Measurements from ENCODE around the gene SELPLG.
A peak's percentile ranks its signal among the peaks of the same experiment; 100 is the strongest.
"Not testable (repeated sequence)": the region's sequence is repeated elsewhere in the genome, so short reads cannot be mapped to it uniquely, and the experiment has no call there.

Gene SELPLG

GRCh38 chr12:108638141-108638827, 4.6 kb upstream of the SELPLG start:
- DNase-seq = no peak
- no peak for TF ChIP-seq POLR2A (IDR thresholded peaks at IDR 0.05; ENCODE audit: low read length)
- no peak for TF ChIP-seq GATA1 (IDR thresholded peaks at IDR 0.05; ENCODE audit: low read depth, low read length)

GRCh38 chr12:108637222-108637971, 3.7 kb upstream of the SELPLG start:
- TF ChIP-seq GATA1 (IDR thresholded peaks at IDR 0.05; ENCODE audit: low read depth, low read length) (no peak), POLR2A (IDR thresholded peaks at IDR 0.05; ENCODE audit: low read length) (no peak)

GRCh38 chr12:108635997-108636808, 2.5 kb upstream of the SELPLG start:
- DNase-seq = no peak
- TF ChIP-seq GATA1 (IDR thresholded peaks at IDR 0.05; ENCODE audit: low read depth, low read length) (no peak), POLR2A (IDR thresholded peaks at IDR 0.05; ENCODE audit: low read length) (no peak)

More at GRCh38 chr12:108637222-108637971, 3.7 kb upstream of the SELPLG start:
- DNase-seq = no peak

- no peak for TF ChIP-seq GATA1 (IDR thresholded peaks at IDR 0.05; ENCODE audit: low read depth, low read length)
- no peak for DNase-seq
Measured at GRCh38 chr12:108635201-108635996, 1.7 kb upstream of the SELPLG start.

GRCh38 chr12:108634341-108634751, 652 bp upstream of the SELPLG start:
- TF ChIP-seq GATA1 (IDR thresholded peaks at IDR 0.05; ENCODE audit: low read depth, low read length) (no peak), POLR2A (IDR thresholded peaks at IDR 0.05; ENCODE audit: low read length) (no peak)
- peak; percentile 66 to 73 for DNase-seq

- TF ChIP-seq POLR2A (IDR thresholded peaks at IDR 0.05; ENCODE audit: low read length) (no peak), GATA1 (IDR thresholded peaks at IDR 0.05; ENCODE audit: low read depth, low read length) (no peak)
- DNase-seq = no peak
Measured at GRCh38 chr12:108633081-108633533, 587 bp downstream of the SELPLG start.

GRCh38 chr12:108631261-108631660, 2.4 kb downstream of the SELPLG start:
- DNase-seq = not testable (repeated sequence)

- TF ChIP-seq GATA1 (IDR thresholded peaks at IDR 0.05; ENCODE audit: low read depth, low read length) (no peak), POLR2A (IDR thresholded peaks at IDR 0.05; ENCODE audit: low read length) (no peak)
- DNase-seq = peak; percentile 36 to 68
Measured at GRCh38 chr12:108630481-108631207, 3.0 kb downstream of the SELPLG start.

- peak; percentile 92 for TF ChIP-seq POLR2A (IDR thresholded peaks at IDR 0.05; ENCODE audit: low read length)
- TF ChIP-seq GATA1 (IDR thresholded peaks at IDR 0.05; ENCODE audit: low read depth, low read length) = no peak
- peak; percentile 93 to 95 for DNase-seq
Measured at GRCh38 chr12:108629824-108630476, 3.7 kb downstream of the SELPLG start.

GRCh38 chr12:108629151-108629550, 4.5 kb downstream of the SELPLG start:
- DNase-seq = peak; percentile 70 to 80

GRCh38 chr12:108627134-108627920, 6.4 kb downstream of the SELPLG start:
- no peak for DNase-seq
- TF ChIP-seq GATA1 (IDR thresholded peaks at IDR 0.05; ENCODE audit: low read depth, low read length) (no peak), POLR2A (IDR thresholded peaks at IDR 0.05; ENCODE audit: low read length) (no peak)

More at GRCh38 chr12:108629151-108629550, 4.5 kb downstream of the SELPLG start:
- no peak for TF ChIP-seq POLR2A (IDR thresholded peaks at IDR 0.05; ENCODE audit: low read length)
- no peak for TF ChIP-seq GATA1 (IDR thresholded peaks at IDR 0.05; ENCODE audit: low read depth, low read length)

- no peak for TF ChIP-seq POLR2A (IDR thresholded peaks at IDR 0.05; ENCODE audit: low read length)
- TF ChIP-seq GATA1 (IDR thresholded peaks at IDR 0.05; ENCODE audit: low read depth, low read length) = no peak
- DNase-seq = no peak
Measured at GRCh38 chr12:108625228-108625627, 8.5 kb downstream of the SELPLG start.

Measured in erythroblast (primary cell).